SK-N-SH (cell line): ENCODE results near the gene GINS3.

ENCODE experiments used
- CHD2 ChIP-seq: fragments of 150-350 bp; IDR thresholded peaks from 2 replicates; pipeline ENCODE4 v1.6.1; 2018; ENCODE audit warnings: low read length; ENCODE audit not compliant: partially characterized antibody
- EP300 ChIP-seq, 2 experiments: IDR thresholded peaks; 2 replicates each; pipeline versions ENCODE4 v1.4.0 to v1.6.1; 2012; ENCODE audit warnings: borderline replicate concordance in 1 of 2, low read depth in 1 of 2, low read length in 1 of 2
- EZH2phosphoT487 ChIP-seq: fragments of 200-600 bp; sonication (generic); IDR thresholded peaks from 2 replicates; pipeline ENCODE4 v1.6.1; 2017; ENCODE audit warnings: low read depth, mixed run types, mild to moderate bottlenecking, antibody characterized with exemption, moderate library complexity, borderline replicate concordance
- GABPA ChIP-seq: IDR thresholded peaks from 2 replicates; pipeline ENCODE4 v1.4.0; 2012; ENCODE audit warnings: low read depth, mild to moderate bottlenecking
- MEF2A ChIP-seq: IDR thresholded peaks from 2 replicates; pipeline ENCODE4 v1.4.0; 2012; ENCODE audit warnings: low read depth, borderline replicate concordance
- RAD21 ChIP-seq: IDR thresholded peaks from 2 replicates; pipeline ENCODE4 v1.6.1; 2012; ENCODE audit warnings: mild to moderate bottlenecking, low read length
- SIN3A ChIP-seq: IDR thresholded peaks from 2 replicates; pipeline ENCODE4 v1.6.1; 2012; ENCODE audit warnings: low read depth, mild to moderate bottlenecking, low read length, moderate library complexity, borderline replicate concordance
- TAF1 ChIP-seq: IDR thresholded peaks from 2 replicates; pipeline ENCODE4 v1.6.1; 2012; ENCODE audit warnings: low read depth, mild to moderate bottlenecking, low read length, moderate library complexity, borderline replicate concordance
- YY1 ChIP-seq: IDR thresholded peaks from 2 replicates; pipeline ENCODE4 v1.4.0; 2012; ENCODE audit warnings: low read depth, mild to moderate bottlenecking
- TF ChIP-seq, protein P1 (sequence below): fragments of 200-600 bp; sonication (generic); IDR thresholded peaks from 2 replicates; pipeline ENCODE4 v1.6.1; 2017; ENCODE audit warnings: antibody characterized with exemption, mild to moderate bottlenecking, moderate library complexity
- TF ChIP-seq, protein P2 (sequence below): fragments of 150-350 bp; IDR thresholded peaks from 2 replicates; pipeline ENCODE4 v1.6.1; 2017; ENCODE audit warnings: antibody characterized with exemption, low read length, low read depth, borderline replicate concordance

GRCh38 chr16:58346831-58347371 lies 45.4 kb upstream of the GINS3 start:
- TF ChIP-seq, protein P1, sequence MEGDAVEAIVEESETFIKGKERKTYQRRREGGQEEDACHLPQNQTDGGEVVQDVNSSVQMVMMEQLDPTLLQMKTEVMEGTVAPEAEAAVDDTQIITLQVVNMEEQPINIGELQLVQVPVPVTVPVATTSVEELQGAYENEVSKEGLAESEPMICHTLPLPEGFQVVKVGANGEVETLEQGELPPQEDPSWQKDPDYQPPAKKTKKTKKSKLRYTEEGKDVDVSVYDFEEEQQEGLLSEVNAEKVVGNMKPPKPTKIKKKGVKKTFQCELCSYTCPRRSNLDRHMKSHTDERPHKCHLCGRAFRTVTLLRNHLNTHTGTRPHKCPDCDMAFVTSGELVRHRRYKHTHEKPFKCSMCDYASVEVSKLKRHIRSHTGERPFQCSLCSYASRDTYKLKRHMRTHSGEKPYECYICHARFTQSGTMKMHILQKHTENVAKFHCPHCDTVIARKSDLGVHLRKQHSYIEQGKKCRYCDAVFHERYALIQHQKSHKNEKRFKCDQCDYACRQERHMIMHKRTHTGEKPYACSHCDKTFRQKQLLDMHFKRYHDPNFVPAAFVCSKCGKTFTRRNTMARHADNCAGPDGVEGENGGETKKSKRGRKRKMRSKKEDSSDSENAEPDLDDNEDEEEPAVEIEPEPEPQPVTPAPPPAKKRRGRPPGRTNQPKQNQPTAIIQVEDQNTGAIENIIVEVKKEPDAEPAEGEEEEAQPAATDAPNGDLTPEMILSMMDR: no peak
- TF ChIP-seq TAF1: no peak
- no peak for TF ChIP-seq SIN3A
- TF ChIP-seq, protein P2, sequence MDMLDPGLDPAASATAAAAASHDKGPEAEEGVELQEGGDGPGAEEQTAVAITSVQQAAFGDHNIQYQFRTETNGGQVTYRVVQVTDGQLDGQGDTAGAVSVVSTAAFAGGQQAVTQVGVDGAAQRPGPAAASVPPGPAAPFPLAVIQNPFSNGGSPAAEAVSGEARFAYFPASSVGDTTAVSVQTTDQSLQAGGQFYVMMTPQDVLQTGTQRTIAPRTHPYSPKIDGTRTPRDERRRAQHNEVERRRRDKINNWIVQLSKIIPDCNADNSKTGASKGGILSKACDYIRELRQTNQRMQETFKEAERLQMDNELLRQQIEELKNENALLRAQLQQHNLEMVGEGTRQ: no peak
- TF ChIP-seq GABPA: no peak
- TF ChIP-seq MEF2A: no peak
- no peak for TF ChIP-seq EP300 (IDR thresholded peaks at IDR 0.05; ENCODE audit: borderline replicate concordance in 1 of 2, low read depth in 1 of 2, low read length in 1 of 2)
- no peak for TF ChIP-seq CHD2
- TF ChIP-seq YY1: no peak
- TF ChIP-seq RAD21: no peak
- TF ChIP-seq EZH2phosphoT487: no peak
